Ascending aorta (tissue), 2 donors: ENCODE results near the gene FRMD4A. TPM values are rescaled to one million over a fixed set of nuclear protein-coding genes. Genes with fewer than 3 reads are reported as not detected.

Experiments used
- DNase-seq, 2 donors: peaks; one replicate each; pipeline ENCODE4 v3.0.0-alpha.2; 2019; ENCODE audit warnings: low spot score in 2 of 2
- H3K27ac ChIP-seq, 2 donors: fragments of 200-600 bp; sonication (generic); one replicate each; pipeline ENCODE4 v1.5.1; 2016 to 2017; ENCODE audit warnings: mild to moderate bottlenecking in 1 of 2
- H3K27me3 ChIP-seq: fragments of 200-600 bp; sonication (generic); one replicate; pipeline ENCODE4 v1.5.1; 2017
- H3K36me3 ChIP-seq, 2 donors: fragments of 200-600 bp; sonication (generic); one replicate each; pipeline ENCODE4 v1.5.1; 2016
- H3K4me1 ChIP-seq, 2 donors: fragments of 200-600 bp; sonication (generic); one replicate each; pipeline ENCODE4 v1.5.1; 2016 to 2017; ENCODE audit warnings: mild to moderate bottlenecking in 1 of 2
- H3K4me3 ChIP-seq, 2 donors: fragments of 200-600 bp; sonication (generic); one replicate each; pipeline ENCODE4 v1.5.1; 2016 to 2017; ENCODE audit warnings: mild to moderate bottlenecking in 1 of 2
- H3K9me3 ChIP-seq, 2 donors: fragments of 200-600 bp; sonication (generic); one replicate each; pipeline ENCODE4 v1.5.1; 2016
- CTCF ChIP-seq, 3 experiments: fragments of 200-600 bp in 2 of 3; fragments of 450-650 bp in 1 of 3; sonication (generic) in 2 of 3; IDR thresholded peaks; one replicate each; pipeline ENCODE4 v1.5.1; 2016 to 2019; ENCODE audit warnings: antibody characterized with exemption in 3 of 3, mild to moderate bottlenecking in 1 of 3, moderate library complexity in 1 of 3
- intact Hi-C: fragments of 100-400 bp; cut with DNase I; formaldehyde crosslinking; loops from one replicate; pipeline ENCODE4 v1.15.1; 2023
- total RNA-seq: library from RNA; depleted of rRNA; stranded (reverse); fragments of >200 nt; gene quantifications from one replicate; pipeline ENCODE4 v1.1.0, GENCODE V29; 2016

Gene FRMD4A
- total RNA-seq, 1 donor from 2014 or later: 108 TPM

GRCh38 chr10:13892001-13892491 is 438.7 kb downstream of the FRMD4A start:
- peaks cover 0 to 12% of the 10 kb centered on the region in 2 donors for H3K4me1 ChIP-seq
- no peak for DNase-seq
- TF ChIP-seq CTCF (IDR thresholded peaks at IDR 0.05): no peak
- H3K9me3 ChIP-seq: no peaks in the 10 kb centered on the region
- intact Hi-C loops: loop anchor here (5.0 kb wide), 1 partner anchor 65 kb away; no protein-coding TSS in a partner anchor
- peak overlapping the region; percentile 66 to 83 for H3K27ac ChIP-seq
- H3K4me3 ChIP-seq: peak overlapping the region; percentile 64 to 79
- H3K27me3 ChIP-seq: no peaks in the 10 kb centered on the region
- no peaks in the 10 kb centered on the region for H3K36me3 ChIP-seq

GRCh38 chr10:13891128-13892000 is 439.4 kb downstream of the FRMD4A start:
- Histone ChIP-seq H3K4me3 (peak overlapping the region; percentile 64 to 79), H3K4me1 (peaks cover 0 to 12% of the 10 kb centered on the region in 2 donors), H3K36me3 (no peaks in the 10 kb centered on the region), H3K27ac (peak overlapping the region; percentile 66 to 83), H3K9me3 (no peaks in the 10 kb centered on the region), H3K27me3 (no peaks in the 10 kb centered on the region)
- DNase-seq: peak in 1 of 2 donors; percentile 70
- TF ChIP-seq CTCF (IDR thresholded peaks at IDR 0.05): no peak
- intact Hi-C loops: loop anchor here (5.0 kb wide), 1 partner anchor 66 kb away; no protein-coding TSS in a partner anchor

GRCh38 chr10:13890233-13891127 is 440.2 kb downstream of the FRMD4A start:
- Histone ChIP-seq H3K36me3 (no peaks in the 10 kb centered on the region), H3K27me3 (no peaks in the 10 kb centered on the region), H3K4me1 (peaks cover 0 to 12% of the 10 kb centered on the region in 2 donors), H3K27ac (peak overlapping the region; percentile 65 to 67), H3K9me3 (no peaks in the 10 kb centered on the region), H3K4me3 (peak overlapping the region; percentile 64 to 79)
- intact Hi-C loops: loop anchor here (5.0 kb wide), 1 partner anchor 67 kb away; no protein-coding TSS in a partner anchor
- TF ChIP-seq CTCF (IDR thresholded peaks at IDR 0.05): no peak
- peak in 1 of 2 donors; percentile 76 for DNase-seq

- Histone ChIP-seq H3K4me1 (peaks cover 3 to 18% of the 10 kb centered on the region in 2 donors), H3K27me3 (no peaks in the 10 kb centered on the region), H3K9me3 (no peaks in the 10 kb centered on the region), H3K36me3 (no peaks in the 10 kb centered on the region), H3K4me3 (no peak overlapping the region), H3K27ac (peak overlapping the region in 1 of 2 donors; percentile 48)
- intact Hi-C loops: loop anchor here (5.0 kb wide), 1 partner anchor 50 kb away; no protein-coding TSS in a partner anchor
- no peak for TF ChIP-seq CTCF (IDR thresholded peaks at IDR 0.05)
- peak in 1 of 2 donors; percentile 46 for DNase-seq
Measured at GRCh38 chr10:13887761-13888160, 443.0 kb downstream of the FRMD4A start.
